ENCODE measurements around the gene TPI1.
"Not testable (repeated sequence)": the region's sequence is repeated elsewhere in the genome, so short reads cannot be mapped to it uniquely, and the experiment has no call there.

The TPI1 gene

GRCh38 chr12:6894321-6894720 is 27.0 kb downstream of the TPI1 start:
- no peak for DNase-seq

- no peak for DNase-seq
Observed at GRCh38 chr12:6896846-6897435, 29.6 kb downstream of the TPI1 start.

GRCh38 chr12:6899427-6899826 is 32.1 kb downstream of the TPI1 start:
- no peak for DNase-seq

- peak; percentile 42 for DNase-seq
Observed at GRCh38 chr12:6899837-6900519, 32.6 kb downstream of the TPI1 start.

- DNase-seq, result no peak
Observed at GRCh38 chr12:6902448-6902847, 35.1 kb downstream of the TPI1 start.

GRCh38 chr12:6903722-6904121 is 36.4 kb downstream of the TPI1 start:
- no peak for DNase-seq

GRCh38 chr12:6904280-6905276 is 37.2 kb downstream of the TPI1 start, which contains the start of gene LRRC23:
Gene LRRC23 (plus strand): TSS chr12:6904822. CDS start chr12:6905634, 812 bp downstream.
- DNase-seq, result peak; percentile 90

GRCh38 chr12:6905414-6906040 is 38.2 kb downstream of the TPI1 start:
- no peak for DNase-seq

- not testable (repeated sequence) for DNase-seq
Observed at GRCh38 chr12:6908141-6908540, 40.8 kb downstream of the TPI1 start.

GRCh38 chr12:6909421-6910145 is 42.3 kb downstream of the TPI1 start:
- DNase-seq, result no peak

- DNase-seq, result no peak
Observed at GRCh38 chr12:6912164-6912935, 45.0 kb downstream of the TPI1 start.

- peak; percentile 59 for DNase-seq
Observed at GRCh38 chr12:6914246-6914946, 47.1 kb downstream of the TPI1 start, which contains the start of gene ENO2. Gene ENO2 (plus strand): TSS chr12:6914580. CDS start chr12:6915833, 1,253 bp downstream.

- no peak for DNase-seq
Observed at GRCh38 chr12:6914947-6915788, 47.8 kb downstream of the TPI1 start.

GRCh38 chr12:6915789-6916285 is 48.5 kb downstream of the TPI1 start:
- DNase-seq, result no peak

- DNase-seq, result no peak
Observed at GRCh38 chr12:6916426-6917200, 49.3 kb downstream of the TPI1 start.

- no peak for DNase-seq
Observed at GRCh38 chr12:6917491-6918231, 50.3 kb downstream of the TPI1 start.

- no peak for DNase-seq
Observed at GRCh38 chr12:6919588-6919987, 52.3 kb downstream of the TPI1 start.

Measured in HCEC 1CT (cell line).